IMR-90 (cell line): ENCODE data around the gene PDIA3. TPM values are rescaled to one million over a fixed set of nuclear protein-coding genes. Genes with fewer than 3 reads are reported as not detected.

Experiments
- ATAC-seq: fragments of 200-7000 bp; cut with Tn5 transposase; 2 replicates; pipeline ENCODE4 v1.9.1; 2020; ENCODE audit warnings: low read depth, mild to moderate bottlenecking, moderate library complexity
- BruUV-seq: library from RNA; stranded (reverse); fragments of 400-500 nt; replicated peaks from 2 replicates; lab custom pipeline; 2021; lab: Mats Ljungman, UMichigan
- CTCF ChIA-PET: fragments of 300-600 bp; formaldehyde crosslinking; extraction: SDS; loops from one replicate; lab custom pipeline; 2021; ENCODE audit warnings: antibody characterized with exemption; lab: Yijun Ruan, JAX
- POLR2A ChIA-PET: fragments of 300-600 bp; sonication (Branson Sonifier 250); formaldehyde crosslinking; loops from one replicate; lab custom pipeline; 2022; ENCODE audit warnings: antibody characterized with exemption; ENCODE audit not compliant: unreplicated experiment; lab: Charles Lee
- DNase-seq: peaks from one replicate; pipeline ENCODE4 v3.0.0; 2013
- H2AFZ ChIP-seq: replicated peaks from 2 replicates; pipeline ENCODE3; 2013; ENCODE audit warnings: low read length, mild to moderate bottlenecking; ENCODE audit not compliant: poor library complexity
- H2AK5ac ChIP-seq: 2 replicates; pipeline ENCODE4 v1.6.1; 2013; ENCODE audit warnings: low read depth, low read length, inconsistent platforms
- H2AK9ac ChIP-seq: replicated peaks from 2 replicates; pipeline ENCODE3; 2013; ENCODE audit warnings: mild to moderate bottlenecking, low read depth, low read length, moderate library complexity; ENCODE audit not compliant: poor library complexity
- H2BK120ac ChIP-seq: 2 replicates; pipeline ENCODE4 v1.6.1; 2013; ENCODE audit warnings: low read depth, low read length, inconsistent platforms
- H2BK15ac ChIP-seq: 3 replicates; pipeline ENCODE4 v1.6.1; 2013; ENCODE audit warnings: low read depth, low read length, inconsistent platforms
- H2BK20ac ChIP-seq: 2 replicates; pipeline ENCODE4 v1.6.1; 2013; ENCODE audit warnings: low read depth, mild to moderate bottlenecking, inconsistent platforms, low read length, moderate library complexity
- H2BK5ac ChIP-seq: 2 replicates; pipeline ENCODE4 v1.6.1; 2013; ENCODE audit warnings: mild to moderate bottlenecking, low read depth, low read length, inconsistent platforms; ENCODE audit not compliant: poor library complexity, severe bottlenecking
- H3K14ac ChIP-seq: replicated peaks from 2 replicates; pipeline ENCODE4 v1.6.1; 2013; ENCODE audit warnings: low read depth, low read length, inconsistent platforms
- H3K18ac ChIP-seq: 2 replicates; pipeline ENCODE4 v1.6.1; 2013; ENCODE audit warnings: low read depth, low read length, control low read depth
- H3K23ac ChIP-seq: 2 replicates; pipeline ENCODE4 v1.6.1; 2013; ENCODE audit warnings: low read depth, low read length, inconsistent platforms
- H3K27ac ChIP-seq: 2 replicates; pipeline ENCODE4 v1.5.1; 2013; ENCODE audit warnings: mild to moderate bottlenecking, control low read depth, low read length; ENCODE audit not compliant: insufficient read depth
- H3K27me3 ChIP-seq: 2 replicates; pipeline ENCODE4 v1.6.1; 2013; ENCODE audit warnings: low read length; ENCODE audit not compliant: control insufficient read depth, insufficient read depth
- H3K36me3 ChIP-seq: 2 replicates; pipeline ENCODE4 v1.6.1; 2013; ENCODE audit warnings: low read length, mixed read lengths; ENCODE audit not compliant: control insufficient read depth, insufficient read depth
- H3K4ac ChIP-seq: 2 replicates; pipeline ENCODE4 v1.6.1; 2013; ENCODE audit warnings: low read depth, low read length, inconsistent platforms
- H3K4me1 ChIP-seq: 2 replicates; pipeline ENCODE4 v1.6.1; 2013; ENCODE audit warnings: low read length, mixed read lengths; ENCODE audit not compliant: control insufficient read depth, insufficient read depth
- H3K4me2 ChIP-seq: 2 replicates; pipeline ENCODE4 v1.6.1; 2013; ENCODE audit warnings: low read depth, mild to moderate bottlenecking, control low read depth, low read length, moderate library complexity
- H3K4me3 ChIP-seq: 2 replicates; pipeline ENCODE4 v1.5.1; 2013; ENCODE audit warnings: low read depth, mild to moderate bottlenecking, control low read depth, low read length, moderate library complexity; ENCODE audit not compliant: insufficient read depth
- H3K56ac ChIP-seq: 2 replicates; pipeline ENCODE4 v1.6.1; 2013; ENCODE audit warnings: low read length, inconsistent platforms; ENCODE audit not compliant: insufficient read depth; ENCODE audit errors: extremely low read depth
- H3K79me1 ChIP-seq, 2 experiments: 2 replicates each; pipeline ENCODE4 v1.6.1; 2013; ENCODE audit warnings: low read length in 2 of 2, inconsistent platforms in 1 of 2, low read depth in 1 of 2
- H3K9ac ChIP-seq: 2 replicates; pipeline ENCODE4 v1.6.1; 2013; ENCODE audit warnings: low read depth, low read length, control low read depth
- H3K9me1 ChIP-seq: 2 replicates; pipeline ENCODE4 v1.6.1; 2013; ENCODE audit warnings: low read length, inconsistent platforms; ENCODE audit not compliant: insufficient read depth
- H3K9me3 ChIP-seq: 2 replicates; pipeline ENCODE4 v1.6.1; 2013; ENCODE audit warnings: low read length; ENCODE audit not compliant: control insufficient read depth, insufficient read depth
- H4K20me1 ChIP-seq: 2 replicates; pipeline ENCODE4 v1.6.1; 2013; ENCODE audit warnings: low read length, inconsistent platforms; ENCODE audit not compliant: insufficient read depth
- H4K5ac ChIP-seq: 2 replicates; pipeline ENCODE4 v1.6.1; 2013; ENCODE audit warnings: mild to moderate bottlenecking, low read depth, low read length, control low read depth
- H4K8ac ChIP-seq, 2 experiments: 2 replicates each; pipeline ENCODE4 v1.6.1; 2013; ENCODE audit warnings: low read depth in 2 of 2, low read length in 2 of 2, control low read depth in 1 of 2, inconsistent platforms in 1 of 2
- H4K91ac ChIP-seq: 2 replicates; pipeline ENCODE4 v1.6.1; 2013; ENCODE audit warnings: low read depth, low read length, inconsistent platforms; ENCODE audit not compliant: insufficient read depth
- BHLHE40 ChIP-seq: fragments of 150-350 bp; IDR thresholded peaks from 2 replicates; pipeline ENCODE4 v1.6.1; 2016; ENCODE audit warnings: mild to moderate bottlenecking, low read depth, low read length
- CEBPB ChIP-seq: IDR thresholded peaks from 2 replicates; pipeline ENCODE4 v1.6.1; 2012; ENCODE audit warnings: low read depth, low read length, improper control_type of control experiment
- CHD1 ChIP-seq: IDR thresholded peaks from 2 replicates; pipeline ENCODE4 v1.6.1; 2012; ENCODE audit warnings: low read depth, low read length, improper control_type of control experiment
- CTCF ChIP-seq: conservative IDR thresholded peaks from 2 replicates; pipeline ENCODE4 v1.5.1; 2012; ENCODE audit warnings: mild to moderate bottlenecking, low read depth, low read length, improper control_type of control experiment
- ELK1 ChIP-seq: fragments of 150-350 bp; IDR thresholded peaks from 2 replicates; pipeline ENCODE4 v1.6.1; 2016; ENCODE audit warnings: low read depth, mild to moderate bottlenecking, low read length, moderate library complexity, borderline replicate concordance
- FOS ChIP-seq: fragments of 150-350 bp; IDR thresholded peaks from 2 replicates; pipeline ENCODE4 v1.6.1; 2016; ENCODE audit warnings: low read depth, low read length
- MAFK ChIP-seq: IDR thresholded peaks from 2 replicates; pipeline ENCODE4 v1.6.1; 2012; ENCODE audit warnings: low read depth, low read length, improper control_type of control experiment
- MAZ ChIP-seq: IDR thresholded peaks from 2 replicates; pipeline ENCODE4 v1.6.1; 2012; ENCODE audit warnings: low read depth, mild to moderate bottlenecking, low read length, improper control_type of control experiment, moderate library complexity, borderline replicate concordance
- MXI1 ChIP-seq: IDR thresholded peaks from 2 replicates; pipeline ENCODE4 v1.6.1; 2012; ENCODE audit warnings: low read depth, mild to moderate bottlenecking, low read length, moderate library complexity, borderline replicate concordance
- NFE2L2 ChIP-seq: fragments of 150-350 bp; IDR thresholded peaks from 2 replicates; pipeline ENCODE4 v1.6.1; 2016; ENCODE audit warnings: low read depth, mild to moderate bottlenecking, low read length
- POLR2A ChIP-seq: IDR thresholded peaks from 2 replicates; pipeline ENCODE4 v1.6.1; 2012; ENCODE audit warnings: mild to moderate bottlenecking, low read depth, low read length
- RAD21 ChIP-seq: IDR thresholded peaks from 2 replicates; pipeline ENCODE4 v1.6.1; 2012; ENCODE audit warnings: low read length, improper control_type of control experiment
- RCOR1 ChIP-seq: IDR thresholded peaks from 2 replicates; pipeline ENCODE4 v1.6.1; 2012; ENCODE audit warnings: mild to moderate bottlenecking, low read length, improper control_type of control experiment; ENCODE audit not compliant: insufficient replicate concordance
- RFX5 ChIP-seq: IDR thresholded peaks from 2 replicates; pipeline ENCODE4 v1.8.0; 2012; ENCODE audit warnings: low read depth, mild to moderate bottlenecking, low read length, moderate library complexity
- SMC3 ChIP-seq: fragments of 150-350 bp; IDR thresholded peaks from 2 replicates; pipeline ENCODE4 v1.6.1; 2016; ENCODE audit warnings: low read depth, mild to moderate bottlenecking, antibody characterized with exemption, low read length, moderate library complexity
- USF2 ChIP-seq: fragments of 150-350 bp; IDR thresholded peaks from 2 replicates; pipeline ENCODE4 v1.6.1; 2017; ENCODE audit warnings: mild to moderate bottlenecking, antibody characterized with exemption, low read length, low read depth
- WGBS, 2 experiments: methylation state at CpG; one replicate each; pipeline versions ENCODE4 v1.1.5 to v1.1.7; 2013; ENCODE audit warnings: missing lambda C conversion rate in 2 of 2; ENCODE audit not compliant: insufficient read length in 1 of 2; ENCODE audit errors: extremely low coverage in 2 of 2; 5-methylcytosine and 5-hydroxymethylcytosine counted together
- dilution Hi-C: fragments of 300-500 bp; cut with HindIII; formaldehyde crosslinking; loops from one replicate; pipeline ENCODE4 v1.14.3; 2018; ENCODE audit warnings: low sequenced_read_pairs; ENCODE audit not compliant: unreplicated experiment
- in situ Hi-C: fragments of 300-500 bp; cut with MboI; formaldehyde crosslinking; loops from 3 replicates; pipeline ENCODE4 v1.14.3; 2019; ENCODE audit warnings: low sequenced_read_pairs, inconsistent platforms, mixed read lengths
- intact Hi-C: fragments of 100-400 bp; cut with micrococcal nuclease; formaldehyde crosslinking; loops from 2 replicates; pipeline ENCODE4 v1.10.0; 2022
- polyA plus RNA-seq, 3 experiments: library from polyadenylated mRNA; depleted of rRNA; stranded (reverse); fragments of >200 nt; gene quantifications; 2 replicates each; pipeline ENCODE4 v1.2.3, GENCODE V29; 2012; ENCODE audit warnings: low replicate concordance in 1 of 3
- total RNA-seq: library from RNA; depleted of rRNA; stranded (reverse); fragments of >200 nt; gene quantifications from 2 replicates; pipeline ENCODE4 v1.2.3, GENCODE V29; 2012

PDIA3 gene
- total and polyA plus RNA-seq, 2 of the 4 experiments (the other 2 are of a cell fraction): 103 to 396 TPM

GRCh38 chr15:43774062-43774461, 27.8 kb downstream of the PDIA3 start:
- DNase-seq: no peak
- H3K9ac ChIP-seq: no peak overlapping the region
- dilution Hi-C loops (no loop called here), intact Hi-C loops (loop anchor here (10.0 kb wide), 1 partner anchor 259 kb away; the partner anchor contains the start of gene MAP1A), in situ Hi-C loops (no loop called here)
- H4K8ac ChIP-seq: no peak overlapping the region
- WGBS, 2 experiments: 89% methylated on average over 3 of the region's 4 CpGs; no CpG with 5 or more reads in 1 of the 2 experiments
- no peak overlapping the region for H3K27ac ChIP-seq
- no peak overlapping the region for H2BK5ac ChIP-seq
- no peak overlapping the region for H3K4ac ChIP-seq
- no peak overlapping the region for H2AK5ac ChIP-seq
- ChIA-PET POLR2A (no interaction called here), CTCF (no interaction called here)
- H2BK20ac ChIP-seq: no peak overlapping the region
- H3K4me1 ChIP-seq: peaks cover 5% of the 10 kb centered on the region; the same call in 1 of the 2 replicates
- no TSS peak for BruUV-seq
- 0 out of 2 replicates have a peak, but pooled peaks cover 4% of the 10 kb centered on the region for H3K9me1 ChIP-seq
- no peak for ATAC-seq
- H3K79me1 ChIP-seq: peaks cover 10 to 15% of the 10 kb centered on the region in 2 experiments; a peak in 3 of 4 replicates
- TF ChIP-seq RFX5: no peak
- no peak for TF ChIP-seq MAZ
- no peak for TF ChIP-seq BHLHE40
- TF ChIP-seq FOS: no peak
- TF ChIP-seq CTCF: no peak
- no peak for TF ChIP-seq SMC3
- no peak for TF ChIP-seq CHD1
- no peak for TF ChIP-seq POLR2A
- no peak for TF ChIP-seq USF2
- no peak for TF ChIP-seq CEBPB
- no peak for TF ChIP-seq ELK1
- no peak for TF ChIP-seq RCOR1
- TF ChIP-seq MXI1: no peak
- no peak for TF ChIP-seq RAD21
- TF ChIP-seq NFE2L2: no peak
- TF ChIP-seq MAFK: no peak
- H4K91ac ChIP-seq: no peak overlapping the region
- H3K27me3 ChIP-seq: no peaks in the 10 kb centered on the region
- no peak overlapping the region for H3K23ac ChIP-seq
- no peak overlapping the region for H2BK120ac ChIP-seq
- no peak overlapping the region for H3K14ac ChIP-seq
- no peak overlapping the region for H2BK15ac ChIP-seq
- no peak overlapping the region for H3K56ac ChIP-seq
- H3K4me3 ChIP-seq: no peak overlapping the region
- no peak overlapping the region for H2AK9ac ChIP-seq
- H3K18ac ChIP-seq: no peak overlapping the region
- H4K5ac ChIP-seq: no peak overlapping the region
- no peaks in the 10 kb centered on the region for H3K9me3 ChIP-seq
- H4K20me1 ChIP-seq: no peaks in the 10 kb centered on the region; the same call in none of the 2 replicates
- no peak overlapping the region for H2AFZ ChIP-seq
- peaks cover 19% of the 10 kb centered on the region for H3K36me3 ChIP-seq
- no peak overlapping the region for H3K4me2 ChIP-seq
